ENCODE measurements around the gene DHX8.

DNA sequence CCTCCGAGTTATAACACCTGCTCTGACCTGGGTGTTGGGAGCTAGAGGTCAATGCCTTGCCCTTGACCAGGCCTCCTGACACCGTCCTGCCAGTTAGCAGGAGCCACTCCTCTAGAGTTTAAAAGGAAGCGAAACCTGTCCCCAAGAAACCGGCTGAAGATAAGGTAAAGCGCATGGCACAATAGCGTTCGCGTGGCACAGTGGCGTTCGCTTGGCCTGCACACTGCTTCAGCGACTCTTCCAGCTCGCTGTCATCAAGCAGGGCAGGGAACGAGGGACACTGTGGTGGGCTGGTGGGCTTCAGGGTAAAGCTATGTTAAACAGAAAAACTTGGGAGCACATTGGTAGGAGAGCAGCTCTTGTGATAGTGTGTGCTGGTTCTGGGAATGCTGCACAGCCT, 90.6 kb downstream of the DHX8 start:
- TF ChIP-seq EZH2 (IDR thresholded peaks at IDR 0.05; ENCODE audit: borderline replicate concordance, control insufficient read depth, low read depth, low read length) (no peak), ZNF274 (IDR thresholded peaks at IDR 0.05; ENCODE audit: insufficient read depth, insufficient read length) (no peak), LARP7 (IDR thresholded peaks at IDR 0.05) (no peak), CEBPB (IDR thresholded peaks at IDR 0.05; ENCODE audit: borderline replicate concordance in 1 of 2, low read depth in 2 of 2, low read length in 2 of 2) (no peak)
